22Rv1 (cell line): ENCODE measurements around the gene HSD17B13.
"Not testable (repeated sequence)": the region's sequence is repeated elsewhere in the genome, so short reads cannot be mapped to it uniquely, and the experiment has no call there.

ENCODE experiments used
- H3K27ac ChIP-seq: fragments of 450-650 bp; 2 replicates; pipeline ENCODE4 v1.5.1; 2017
- CTCF ChIP-seq: fragments of 450-650 bp; IDR thresholded peaks from 2 replicates; pipeline ENCODE4 v1.5.1; 2017; ENCODE audit warnings: mild to moderate bottlenecking
- ZFX ChIP-seq: fragments of 450-650 bp; IDR thresholded peaks from 2 replicates; pipeline ENCODE4 v1.6.1; 2017; ENCODE audit warnings: antibody characterized with exemption, borderline replicate concordance

HSD17B13 gene

DNA sequence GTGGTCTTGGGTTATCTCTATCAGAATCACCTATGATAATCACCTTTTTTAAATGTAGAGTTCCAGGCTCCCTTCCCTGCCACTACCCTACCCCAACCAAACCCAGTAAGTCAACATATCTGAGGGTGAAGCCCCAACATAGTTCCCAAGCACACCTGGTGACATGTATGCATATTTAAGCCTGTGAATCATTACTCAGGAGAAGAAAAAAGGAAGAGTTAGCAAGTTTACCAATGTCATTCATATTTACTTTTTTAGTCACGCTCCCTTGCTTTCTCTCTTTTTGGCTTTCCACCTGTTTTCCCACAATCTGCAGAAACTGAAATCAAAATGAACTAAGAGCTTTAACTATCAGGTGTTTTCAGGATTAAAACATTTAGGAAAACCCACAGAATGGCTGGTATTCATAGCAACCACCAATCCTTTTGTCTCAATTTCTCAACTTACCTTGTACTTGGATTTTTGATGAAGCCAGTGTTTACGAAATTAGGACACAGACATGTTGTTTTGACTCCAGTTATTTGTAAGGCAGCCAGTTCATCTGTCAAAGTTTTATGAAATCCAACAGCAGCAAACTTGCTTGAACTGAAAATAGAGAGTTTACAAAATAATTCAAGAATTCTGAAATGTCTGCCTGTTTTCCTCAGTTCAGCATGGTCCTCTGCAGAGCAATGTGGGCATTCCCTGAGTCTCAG is 34.3 kb upstream of the HSD17B13 start:
- no peak for TF ChIP-seq ZFX
- TF ChIP-seq CTCF, result no peak
- no peak overlapping the region; the same call in 1 of the 2 replicates for H3K27ac ChIP-seq

GRCh38 chr4:87354168-87355102 is 31.8 kb upstream of the HSD17B13 start:
- H3K27ac ChIP-seq, result no peak overlapping the region
- TF ChIP-seq CTCF, result no peak
- no peak for TF ChIP-seq ZFX

GRCh38 chr4:87353592-87353991 is 30.9 kb upstream of the HSD17B13 start:
- H3K27ac ChIP-seq, result no peak overlapping the region
- TF ChIP-seq CTCF (peak; percentile 49), ZFX (no peak)

- no peak overlapping the region for H3K27ac ChIP-seq
- TF ChIP-seq ZFX, result no peak
- TF ChIP-seq CTCF, result no peak
Measured at GRCh38 chr4:87345139-87345538, 22.5 kb upstream of the HSD17B13 start.

- TF ChIP-seq ZFX, result no peak
- TF ChIP-seq CTCF, result no peak
- no peak overlapping the region for H3K27ac ChIP-seq
Measured at GRCh38 chr4:87342872-87343271, 20.2 kb upstream of the HSD17B13 start.

- not testable (repeated sequence) for H3K27ac ChIP-seq
Measured at GRCh38 chr4:87341954-87342635, 19.4 kb upstream of the HSD17B13 start.

DNA sequence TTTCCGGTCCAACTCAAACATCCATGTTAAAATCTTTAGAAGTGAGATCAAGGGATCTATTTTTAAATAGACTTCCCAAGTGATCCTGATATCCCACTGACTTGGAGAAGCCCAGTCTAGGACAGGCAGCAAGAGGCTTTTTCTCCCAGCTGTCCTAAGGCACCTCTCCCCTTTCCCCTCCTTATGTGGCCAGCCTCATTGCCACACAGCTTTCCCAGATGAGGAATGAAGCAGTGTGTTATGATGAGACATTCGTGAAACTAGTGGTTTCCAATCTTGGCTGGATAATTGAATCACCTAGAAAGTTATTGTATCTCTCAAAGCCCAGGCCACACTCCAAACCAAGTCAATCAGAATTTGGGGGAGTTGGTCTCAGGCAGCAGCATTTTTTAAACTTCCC is 16.8 kb upstream of the HSD17B13 start:
- H3K27ac ChIP-seq, result no peak overlapping the region
- no peak for TF ChIP-seq ZFX
- TF ChIP-seq CTCF, result no peak
